HepG2 (cell line): ENCODE results near the gene LGALS4. TPM values are rescaled to one million over a fixed set of nuclear protein-coding genes. Genes with fewer than 3 reads are reported as not detected.
"Not testable (repeated sequence)": the region's sequence is repeated elsewhere in the genome, so short reads cannot be mapped to it uniquely, and the experiment has no call there.

Experiments
- ATAC-seq: fragments of 200-7000 bp; cut with Tn5 transposase; 3 replicates; pipeline ENCODE4 v1.9.1; 2020; ENCODE audit warnings: mild to moderate bottlenecking, moderate library complexity
- BruUV-seq: library from RNA; stranded (reverse); fragments of 400-500 nt; replicated peaks from 2 replicates; lab custom pipeline; 2021; lab: Mats Ljungman, UMichigan
- CTCF ChIA-PET: fragments of 300-600 bp; formaldehyde crosslinking; extraction: SDS; loops from one replicate; lab custom pipeline; 2021; ENCODE audit warnings: low total read pairs, inconsistent platforms, low intra/inter-chr PET ratio; lab: Yijun Ruan, JAX
- POLR2A ChIA-PET: fragments of 350-600 bp; sonication (Branson Sonifier 250); formaldehyde crosslinking; loops from one replicate; lab custom pipeline; 2020; ENCODE audit warnings: antibody characterized with exemption, inconsistent platforms; lab: Yijun Ruan, JAX
- DNase-seq: peaks from one replicate; pipeline ENCODE4 v3.0.0-alpha.2; 2015; ENCODE audit warnings: low spot score
- FAIRE-seq: peaks from 3 replicates; lab custom pipeline; 2011; peaks lifted over from hg19 to GRCh38; lab: Jason Lieb, UNC
- H2AFZ ChIP-seq: one replicate; pipeline ENCODE4 v1.6.1; 2011; ENCODE audit warnings: low read length, inconsistent platforms
- H3K27ac ChIP-seq: fragments of 300-600 bp; 3 replicates; pipeline ENCODE4 v1.8.0; 2011; ENCODE audit warnings: mixed run types, mild to moderate bottlenecking, mixed read lengths, low read length, inconsistent platforms; ENCODE audit not compliant: insufficient read depth; ENCODE audit errors: extremely low read length
- H3K27me3 ChIP-seq, 2 experiments: fragments of 200-600 bp in 1 of 2; 2 replicates in 1 of 2; 3 replicates in 1 of 2; pipeline versions ENCODE4 v1.6.0 to v1.8.0; 2011; ENCODE audit warnings: low read length in 2 of 2, mild to moderate bottlenecking in 2 of 2, moderate library complexity in 2 of 2, inconsistent platforms in 1 of 2; ENCODE audit not compliant: insufficient read depth in 2 of 2, control insufficient read depth in 1 of 2
- H3K36me3 ChIP-seq, 2 experiments: fragments of 200-600 bp in 1 of 2; replicated peaks in 1 of 2; 2 replicates in 1 of 2; 3 replicates in 1 of 2; pipeline versions ENCODE4 v1.5.1 to v1.8.0; 2011; ENCODE audit warnings: low read length in 2 of 2, inconsistent platforms in 1 of 2; ENCODE audit not compliant: insufficient read depth in 2 of 2, control insufficient read depth in 1 of 2
- H3K4me1 ChIP-seq: 2 replicates; pipeline ENCODE4 v1.5.1; 2012; ENCODE audit warnings: low read length, inconsistent platforms; ENCODE audit not compliant: insufficient read depth
- H3K4me2 ChIP-seq: 2 replicates; pipeline ENCODE4 v1.6.0; 2011; ENCODE audit warnings: low read depth, low read length, inconsistent platforms
- H3K4me3 ChIP-seq, 3 experiments: fragments of 200-600 bp in 1 of 3; sonication (generic), shearing (Covaris generic) in 1 of 3; replicated peaks in 1 of 3; 2 replicates each; pipeline ENCODE4 v1.5.1; 2011 to 2016; ENCODE audit warnings: low read length in 3 of 3, inconsistent platforms in 2 of 3, low read depth in 2 of 3, mild to moderate bottlenecking in 2 of 3, control low read depth in 1 of 3, mixed read lengths in 1 of 3; ENCODE audit not compliant: insufficient read depth in 1 of 3
- H3K79me2 ChIP-seq: one replicate; pipeline ENCODE4 v1.6.1; 2011; ENCODE audit warnings: low read length, inconsistent platforms; ENCODE audit not compliant: insufficient read depth
- H3K9ac ChIP-seq: 2 replicates; pipeline ENCODE4 v1.6.0; 2011; ENCODE audit warnings: mild to moderate bottlenecking, low read depth, low read length, inconsistent platforms; ENCODE audit not compliant: insufficient read depth
- H3K9me3 ChIP-seq: 2 replicates; pipeline ENCODE4 v1.5.1; 2012; ENCODE audit warnings: mild to moderate bottlenecking, low read length
- H4K20me1 ChIP-seq: 2 replicates; pipeline ENCODE4 v1.6.0; 2011; ENCODE audit warnings: inconsistent platforms, mild to moderate bottlenecking, low read length, moderate library complexity; ENCODE audit not compliant: insufficient read depth
- AGO2 ChIP-seq: fragments of 200-400 bp; formaldehyde crosslinking; optimal IDR thresholded peaks from 2 replicates; pipeline ENCODE3; 2017; ENCODE audit warnings: mild to moderate bottlenecking, low read depth, low read length, moderate library complexity
- ATF5 ChIP-seq: sonication (generic); formaldehyde crosslinking; IDR thresholded peaks from 2 replicates; pipeline ENCODE4 v1.4.0; 2020; ENCODE audit warnings: mild to moderate bottlenecking, low read depth, missing genetic modification reagents
- NFIB ChIP-seq: sonication (generic); formaldehyde crosslinking; IDR thresholded peaks from 2 replicates; pipeline ENCODE4 v1.9.0; 2021; ENCODE audit warnings: missing genetic modification reagents, mild to moderate bottlenecking, borderline replicate concordance
- PHF21A ChIP-seq: sonication (generic); formaldehyde crosslinking; IDR thresholded peaks from 2 replicates; pipeline ENCODE4 v1.5.0; 2020; ENCODE audit warnings: mild to moderate bottlenecking, missing genetic modification reagents
- ZBTB34 ChIP-seq: sonication (generic); formaldehyde crosslinking; IDR thresholded peaks from 2 replicates; pipeline ENCODE4 v1.8.0; 2022; ENCODE audit warnings: mild to moderate bottlenecking, missing genetic modification reagents
- ZFX ChIP-seq: sonication (generic); formaldehyde crosslinking; IDR thresholded peaks from 2 replicates; pipeline ENCODE4 v1.4.0; 2020; ENCODE audit warnings: mild to moderate bottlenecking, low read depth, missing genetic modification reagents, moderate library complexity
- ZNF224 ChIP-seq: sonication (generic); formaldehyde crosslinking; IDR thresholded peaks from 2 replicates; pipeline ENCODE4 v1.5.0; 2020; ENCODE audit warnings: mild to moderate bottlenecking, missing genetic modification reagents
- ZNF670 ChIP-seq: sonication (generic); formaldehyde crosslinking; IDR thresholded peaks from 2 replicates; pipeline ENCODE4 v1.8.0; 2022; ENCODE audit warnings: mild to moderate bottlenecking, missing genetic modification reagents, borderline replicate concordance
- ZSCAN30 ChIP-seq: sonication (generic); formaldehyde crosslinking; IDR thresholded peaks from 2 replicates; pipeline ENCODE4 v1.5.0; 2020; ENCODE audit warnings: mild to moderate bottlenecking, missing genetic modification reagents
- WGBS: methylation state at CpG from one replicate; pipeline ENCODE4 v1.1.6; 2017; ENCODE audit warnings: low lambda C conversion rate; 5-methylcytosine and 5-hydroxymethylcytosine counted together
- in situ Hi-C: cut with HindIII; loops from 2 replicates; pipeline ENCODE4 v1.10.0; 2017; ENCODE audit warnings: low pct_unique_long_range_greater_than_20kb; ENCODE audit not compliant: extremely low pct_ligation_motif_present
- intact Hi-C: fragments of 100-400 bp; cut with micrococcal nuclease; formaldehyde crosslinking; loops from one replicate; pipeline ENCODE4 v1.10.0; 2022; ENCODE audit not compliant: unreplicated experiment
- polyA plus RNA-seq, 8 experiments: library from polyadenylated mRNA; depleted of rRNA in 3 of 8; stranded (reverse) in 7 of 8; unstranded in 1 of 8; fragments of >200 nt; fragmentation: Illumina TruSeq in 4 of 8; extraction: Trizol in 4 of 8; gene quantifications; 2 replicates each; pipeline versions ENCODE4 v1.2.1 to v1.2.3, GENCODE V29; 2011 to 2016; ENCODE audit warnings: low read depth in 4 of 8, missing spikeins in 1 of 8, mixed read lengths in 1 of 8; ENCODE audit not compliant: insufficient read depth in 1 of 8
- total RNA-seq, 5 experiments: library from RNA; depleted of rRNA; stranded (reverse); fragments of >200 nt; fragmentation: Illumina TruSeq; extraction: Trizol; gene quantifications; 2 replicates each; pipeline ENCODE4 v1.2.3, GENCODE V29; 2016; ENCODE audit warnings: low read depth in 1 of 5

The LGALS4 gene
- total and polyA plus RNA-seq, 2 of the 13 experiments (the other 11 are each of a cell fraction or from before 2014, with no cell fraction given) = 0.24 to 0.71 TPM

GRCh38 chr19:38784224-38784623, 28.5 kb downstream of the LGALS4 start (continued):
- TF ChIP-seq ATF5 (no peak), ZNF224 (no peak), ZFX (CRISPR knock-in tag) (no peak), ZBTB34 (no peak), ZNF670 (CRISPR knock-in tag) (no peak), NFIB (CRISPR knock-in tag) (no peak), AGO2 (no peak), PHF21A (no peak), ZSCAN30 (CRISPR knock-in tag) (no peak)

- 85% methylated on average over 13 of the region's 13 CpGs for WGBS
- H3K36me3 ChIP-seq, H3K27me3 ChIP-seq, H3K4me3 ChIP-seq, H2AFZ ChIP-seq, intact Hi-C loops, H4K20me1 ChIP-seq, H3K9me3 ChIP-seq, DNase-seq, FAIRE-seq, CTCF ChIA-PET, H3K9ac ChIP-seq, H3K27ac ChIP-seq, in situ Hi-C loops, H3K79me2 ChIP-seq, H3K4me2 ChIP-seq, ATAC-seq, BruUV-seq: not testable (repeated sequence)
- POLR2A ChIA-PET = interaction anchor here (0.7 kb wide), 1 partner anchor 49 kb away, joined by 3 read pairs; the partner anchor contains the start of gene ECH1
- peaks cover 55% of the 10 kb centered on the region for H3K4me1 ChIP-seq
These were observed 30.5 kb downstream of the LGALS4 start for GRCh38 chr19:38782212-38782611.
